ENCODE measurements around the gene ANKRD26. TPM values are rescaled to one million over a fixed set of nuclear protein-coding genes. Genes with fewer than 3 reads are reported as not detected.

The ANKRD26 gene
- total RNA-seq, 3 donors from 2014 or later (not counting 1 experiment from before 2014, with no cell fraction given): 7.0 to 10.8 (median 9.2) TPM

DNA sequence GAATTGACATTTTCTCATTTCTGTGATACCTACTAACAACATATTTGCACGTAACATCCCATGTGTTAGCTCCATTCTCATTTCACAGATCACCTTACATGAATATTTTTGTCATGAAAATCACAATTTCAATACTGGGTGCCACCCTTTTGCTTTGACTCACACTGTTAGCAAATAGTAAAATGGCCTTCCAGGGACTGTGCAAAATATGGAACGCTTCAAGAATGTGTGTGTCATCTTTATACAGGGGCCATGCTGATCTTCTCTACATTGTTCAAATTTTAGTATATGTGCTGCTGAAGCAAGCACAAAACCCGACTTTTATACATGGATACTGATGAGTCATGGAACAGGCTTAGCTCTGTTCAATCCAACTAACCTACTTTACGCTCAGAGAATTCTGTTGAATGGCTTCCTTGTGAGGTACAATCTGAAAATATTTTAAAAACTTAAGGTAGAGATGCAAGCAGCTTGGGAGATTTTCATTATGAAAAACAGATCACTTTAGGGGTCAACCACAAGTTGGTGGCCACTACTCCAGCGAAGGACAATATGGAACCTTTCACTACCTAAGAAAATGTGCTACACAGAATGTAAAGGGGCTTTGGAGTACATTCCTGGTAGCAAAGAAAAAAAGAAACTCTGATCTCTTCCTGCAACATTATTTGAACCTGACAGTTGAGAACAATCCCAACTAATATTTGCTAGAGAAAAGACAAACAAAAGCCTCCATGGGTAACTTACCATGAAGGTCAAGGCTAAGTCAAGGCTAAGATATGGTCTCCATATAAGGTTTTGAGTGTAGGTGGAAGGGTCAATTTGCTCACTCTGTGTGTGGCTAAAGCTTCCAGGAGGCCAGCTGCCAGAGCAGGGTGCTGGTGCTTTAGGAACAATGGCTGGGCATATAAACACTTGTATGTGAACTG is 11.9 kb downstream of the ANKRD26 start:
- Histone ChIP-seq H3K27me3 (ENCODE audit: control insufficient read depth, insufficient read depth, low read length) (no peaks in the 10 kb centered on the region), H3K36me3 (ENCODE audit: control insufficient read depth, insufficient read depth, low read length) (peaks cover 6% of the 10 kb centered on the region), H3K4me3 (ENCODE audit: low read length) (no peak overlapping the region), H3K4me1 (ENCODE audit: control insufficient read depth, insufficient read depth, low read length) (no peaks in the 10 kb centered on the region), H3K27ac (ENCODE audit: low read length) (no peak overlapping the region), H3K9me3 (ENCODE audit: control insufficient read depth, insufficient read depth, low read length) (no peaks in the 10 kb centered on the region)
- Mint-ChIP-seq H3K9me3 (no peaks in the 10 kb centered on the region), H3K27me3 (ENCODE audit: low read depth in 2 of 2) (no peaks in the 10 kb centered on the region), H3K27ac (no peak overlapping the region), H3K4me1 (no peaks in the 10 kb centered on the region), H3K4me3 (no peak overlapping the region), H3K36me3 (no peaks in the 10 kb centered on the region)
- no peak for TF ChIP-seq CTCF (IDR thresholded peaks at IDR 0.05)
- no peak for DNase-seq
- no peak for ATAC-seq
- intact Hi-C loops (cut with micrococcal nuclease): no loop called here
- 91% methylated on average over 3 of the region's 5 CpGs for WGBS (ENCODE audit: insufficient coverage)

- intact Hi-C loops (cut with micrococcal nuclease): no loop called here
- 97% methylated on average over 6 of the region's 6 CpGs for WGBS (ENCODE audit: insufficient coverage)
- Histone ChIP-seq H3K27ac (ENCODE audit: low read length) (no peak overlapping the region), H3K27me3 (ENCODE audit: control insufficient read depth, insufficient read depth, low read length) (no peaks in the 10 kb centered on the region), H3K9me3 (ENCODE audit: control insufficient read depth, insufficient read depth, low read length) (no peaks in the 10 kb centered on the region), H3K4me1 (ENCODE audit: control insufficient read depth, insufficient read depth, low read length) (no peaks in the 10 kb centered on the region), H3K4me3 (ENCODE audit: low read length) (no peak overlapping the region), H3K36me3 (ENCODE audit: control insufficient read depth, insufficient read depth, low read length) (peaks cover 15% of the 10 kb centered on the region)
- peaks cover 12% of the 10 kb centered on the region for H3K36me3 Mint-ChIP-seq
- no peak overlapping the region for H3K27ac Mint-ChIP-seq
- ATAC-seq (no peak), DNase-seq (no peak)
- H3K4me1 Mint-ChIP-seq: no peaks in the 10 kb centered on the region
- no peaks in the 10 kb centered on the region for H3K9me3 Mint-ChIP-seq
- no peak overlapping the region for H3K4me3 Mint-ChIP-seq
- no peaks in the 10 kb centered on the region for H3K27me3 Mint-ChIP-seq (ENCODE audit: low read depth in 2 of 2)
- TF ChIP-seq CTCF (IDR thresholded peaks at IDR 0.05): no peak
Measured at GRCh38 chr10:27072436-27073114, 27.7 kb downstream of the ANKRD26 start.

- Histone ChIP-seq H3K9me3 (ENCODE audit: control insufficient read depth, insufficient read depth, low read length) (no peaks in the 10 kb centered on the region), H3K4me3 (ENCODE audit: low read length) (no peak overlapping the region), H3K27ac (ENCODE audit: low read length) (no peak overlapping the region), H3K36me3 (ENCODE audit: control insufficient read depth, insufficient read depth, low read length) (peaks cover 8% of the 10 kb centered on the region), H3K27me3 (ENCODE audit: control insufficient read depth, insufficient read depth, low read length) (no peaks in the 10 kb centered on the region), H3K4me1 (ENCODE audit: control insufficient read depth, insufficient read depth, low read length) (no peaks in the 10 kb centered on the region)
- TF ChIP-seq CTCF (IDR thresholded peaks at IDR 0.05): no peak
- intact Hi-C loops (cut with micrococcal nuclease): no loop called here
- WGBS (ENCODE audit: insufficient coverage): 84% methylated on average over 2 of the region's 2 CpGs
- no peak for ATAC-seq
- no peak for DNase-seq
- Mint-ChIP-seq H3K27ac (no peak overlapping the region), H3K36me3 (no peaks in the 10 kb centered on the region), H3K4me3 (no peak overlapping the region), H3K4me1 (peaks cover 0 to 4% of the 10 kb centered on the region in 2 donors), H3K27me3 (ENCODE audit: low read depth in 2 of 2) (no peaks in the 10 kb centered on the region), H3K9me3 (no peaks in the 10 kb centered on the region)
Measured at GRCh38 chr10:27068217-27068891, 31.9 kb downstream of the ANKRD26 start.

Measured in natural killer cell (primary cell).